ENCODE data around the gene ARHGAP31. TPM values are rescaled to one million over a fixed set of nuclear protein-coding genes. Genes with fewer than 3 reads are reported as not detected.

ARHGAP31 gene
- total RNA-seq, 4 donors from 2014 or later, result 21.8 to 48.7 (median 22.9) TPM

- intact Hi-C loops (cut with DNase I; ENCODE audit: low total_unique reads), result no loop called here
- WGBS, 2 donors, result 88 to 100% methylated on average over 2 of the region's 2 CpGs
- no peak for DNase-seq (ENCODE audit: low spot score in 2 of 2)
- TF ChIP-seq, protein P1, sequence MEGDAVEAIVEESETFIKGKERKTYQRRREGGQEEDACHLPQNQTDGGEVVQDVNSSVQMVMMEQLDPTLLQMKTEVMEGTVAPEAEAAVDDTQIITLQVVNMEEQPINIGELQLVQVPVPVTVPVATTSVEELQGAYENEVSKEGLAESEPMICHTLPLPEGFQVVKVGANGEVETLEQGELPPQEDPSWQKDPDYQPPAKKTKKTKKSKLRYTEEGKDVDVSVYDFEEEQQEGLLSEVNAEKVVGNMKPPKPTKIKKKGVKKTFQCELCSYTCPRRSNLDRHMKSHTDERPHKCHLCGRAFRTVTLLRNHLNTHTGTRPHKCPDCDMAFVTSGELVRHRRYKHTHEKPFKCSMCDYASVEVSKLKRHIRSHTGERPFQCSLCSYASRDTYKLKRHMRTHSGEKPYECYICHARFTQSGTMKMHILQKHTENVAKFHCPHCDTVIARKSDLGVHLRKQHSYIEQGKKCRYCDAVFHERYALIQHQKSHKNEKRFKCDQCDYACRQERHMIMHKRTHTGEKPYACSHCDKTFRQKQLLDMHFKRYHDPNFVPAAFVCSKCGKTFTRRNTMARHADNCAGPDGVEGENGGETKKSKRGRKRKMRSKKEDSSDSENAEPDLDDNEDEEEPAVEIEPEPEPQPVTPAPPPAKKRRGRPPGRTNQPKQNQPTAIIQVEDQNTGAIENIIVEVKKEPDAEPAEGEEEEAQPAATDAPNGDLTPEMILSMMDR (IDR thresholded peaks at IDR 0.05), result no peak
- TF ChIP-seq POLR2A (IDR thresholded peaks at IDR 0.05), result no peak
- no peak overlapping the region for H3K4me3 ChIP-seq (ENCODE audit: low read depth, poor library complexity, severe bottlenecking)
Measured at GRCh38 chr3:119396870-119397269, 102.7 kb downstream of the ARHGAP31 start.

GRCh38 chr3:119400466-119400865, 106.3 kb downstream of the ARHGAP31 start:
- intact Hi-C loops (cut with DNase I; ENCODE audit: low total_unique reads), result no loop called here
- DNase-seq (ENCODE audit: low spot score in 2 of 2), result no peak
- TF ChIP-seq POLR2A (IDR thresholded peaks at IDR 0.05), result no peak
- TF ChIP-seq, protein P1 (IDR thresholded peaks at IDR 0.05), result no peak
- WGBS, 2 donors, result 89 to 90% methylated on average over 5 of the region's 5 CpGs
- no peak overlapping the region for H3K4me3 ChIP-seq (ENCODE audit: low read depth, poor library complexity, severe bottlenecking)

DNA sequence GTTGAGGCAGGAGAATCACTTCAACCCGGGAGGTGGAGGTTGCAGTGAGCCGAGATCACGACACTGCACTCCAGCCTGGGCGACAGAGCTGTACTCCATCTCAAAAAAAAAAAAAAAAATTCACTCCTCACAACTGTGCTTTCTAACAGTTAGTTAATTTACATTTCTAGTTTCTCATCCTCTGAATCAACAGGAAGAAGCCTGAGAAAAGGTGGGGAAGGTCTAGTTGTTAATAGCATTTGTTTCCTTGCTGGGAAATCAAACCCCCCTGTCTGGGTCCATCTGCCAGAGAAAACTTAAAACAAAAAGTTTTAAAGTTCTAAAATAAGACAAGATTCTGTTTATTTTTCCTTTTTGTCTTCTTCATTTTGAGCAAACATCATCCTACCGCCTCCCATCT, 106.9 kb downstream of the ARHGAP31 start:
- intact Hi-C loops (cut with DNase I; ENCODE audit: low total_unique reads), result no loop called here
- 93 to 94% methylated on average over 5 of the region's 5 CpGs for WGBS, 2 donors

DNA sequence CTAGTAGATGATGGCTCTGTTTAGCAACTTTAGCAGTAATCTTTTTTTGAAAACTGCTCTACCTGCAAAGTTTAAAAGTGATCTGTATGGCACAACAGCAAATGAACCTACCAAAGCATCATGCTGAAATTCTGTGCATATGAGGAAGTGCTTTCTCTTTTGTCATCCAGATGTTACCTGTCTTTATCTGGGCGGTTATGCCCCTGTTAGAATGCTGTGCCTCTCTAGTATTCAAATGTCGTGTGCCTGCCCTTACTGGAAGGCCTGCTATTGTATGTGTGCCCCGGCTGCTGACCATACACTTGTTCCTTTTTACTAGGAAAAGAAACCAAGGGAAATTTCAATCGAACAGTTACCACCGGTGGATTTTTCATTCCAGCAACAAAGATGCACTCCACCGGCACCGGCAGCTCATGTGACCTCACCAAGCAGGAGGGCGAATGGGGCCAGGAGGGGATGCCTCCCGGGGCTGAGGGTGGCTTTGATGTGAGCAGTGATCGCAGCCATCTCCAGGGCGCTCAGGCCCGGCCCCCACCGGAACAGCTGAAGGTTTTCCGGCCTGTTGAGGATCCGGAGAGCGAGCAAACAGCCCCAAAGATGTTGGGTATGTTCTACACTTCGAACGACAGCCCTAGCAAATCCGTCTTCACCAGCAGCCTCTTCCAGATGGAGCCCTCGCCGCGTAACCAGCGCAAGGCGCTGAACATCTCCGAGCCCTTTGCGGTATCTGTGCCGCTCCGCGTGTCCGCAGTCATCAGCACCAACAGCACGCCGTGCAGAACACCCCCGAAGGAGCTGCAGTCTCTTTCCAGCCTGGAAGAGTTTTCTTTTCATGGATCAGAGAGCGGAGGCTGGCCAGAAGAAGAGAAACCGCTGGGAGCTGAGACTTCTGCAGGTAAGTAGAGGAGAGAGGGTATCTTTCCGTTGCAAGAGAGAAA, 107.6 kb downstream of the ARHGAP31 start:
- no peak for DNase-seq (ENCODE audit: low spot score in 2 of 2)
- intact Hi-C loops (cut with DNase I; ENCODE audit: low total_unique reads), result no loop called here
- H3K4me3 ChIP-seq (ENCODE audit: low read depth, poor library complexity, severe bottlenecking), result no peak overlapping the region
- 90% methylated on average over 36 of the region's 36 CpGs for WGBS, 2 donors
- TF ChIP-seq POLR2A (IDR thresholded peaks at IDR 0.05), result no peak
- TF ChIP-seq, protein P1 (IDR thresholded peaks at IDR 0.05), result no peak

More for the DNA sequence above, 106.9 kb downstream of the ARHGAP31 start:
- no peak for DNase-seq (ENCODE audit: low spot score in 2 of 2)
- TF ChIP-seq, protein P1 (IDR thresholded peaks at IDR 0.05), result no peak
- TF ChIP-seq POLR2A (IDR thresholded peaks at IDR 0.05), result no peak
- no peak overlapping the region for H3K4me3 ChIP-seq (ENCODE audit: low read depth, poor library complexity, severe bottlenecking)

- intact Hi-C loops (cut with DNase I; ENCODE audit: low total_unique reads), result no loop called here
- 83 to 100% methylated on average over 1 of the region's 1 CpG for WGBS, 2 donors
- no peak overlapping the region for H3K4me3 ChIP-seq (ENCODE audit: low read depth, poor library complexity, severe bottlenecking)
- TF ChIP-seq, protein P1 (IDR thresholded peaks at IDR 0.05), result no peak
- TF ChIP-seq POLR2A (IDR thresholded peaks at IDR 0.05), result no peak
- DNase-seq (ENCODE audit: low spot score in 2 of 2), result no peak
Measured at GRCh38 chr3:119402791-119403190, 108.6 kb downstream of the ARHGAP31 start.
